ENCODE measurements around the gene KIAA0825.

- TF ChIP-seq CTCF (IDR thresholded peaks at IDR 0.05 in 4 of 5, conservative IDR thresholded peaks at IDR 0.05 in 1 of 5) (no peak), POLR2A (IDR thresholded peaks at IDR 0.05) (no peak)
Measured at GRCh38 chr5:94268226-94268625, 350.2 kb downstream of the KIAA0825 start.
